Gastrocnemius medialis (tissue), 4 donors: ENCODE data around the gene TRIM58. TPM values are rescaled to one million over a fixed set of nuclear protein-coding genes. Genes with fewer than 3 reads are reported as not detected.

Experiments
- ATAC-seq, 2 donors: fragments of 150-250 bp; one replicate each; pipeline ENCODE4 v1.9.1; 2016
- DNase-seq, 2 donors: peaks; one replicate each; pipeline ENCODE4 v3.0.0-alpha.2; 2019
- H3K27ac ChIP-seq, 4 donors: fragments of 200-600 bp; sonication (generic); 1 replicate in 1 of 4; 2 replicates in 3 of 4; pipeline ENCODE4 v1.5.1; 2016 to 2018; ENCODE audit warnings: mild to moderate bottlenecking in 2 of 4, moderate library complexity in 1 of 4
- H3K27me3 ChIP-seq, 3 donors: fragments of 200-600 bp; sonication (generic) in 2 of 3; 1 replicate in 1 of 3; 2 replicates in 2 of 3; pipeline versions ENCODE4 v1.5.1 to v1.6.0; 2016 to 2019; ENCODE audit warnings: mild to moderate bottlenecking in 1 of 3, moderate library complexity in 1 of 3
- H3K36me3 ChIP-seq, 2 donors: fragments of 200-600 bp; sonication (generic) in 1 of 2; one replicate each; pipeline ENCODE4 v1.5.1; 2017 to 2018
- H3K4me1 ChIP-seq, 2 donors: fragments of 200-600 bp; sonication (generic) in 1 of 2; one replicate each; pipeline ENCODE4 v1.5.1; 2016 to 2017; ENCODE audit warnings: mild to moderate bottlenecking in 2 of 2
- H3K4me3 ChIP-seq, 4 donors: fragments of 200-600 bp; sonication (generic) in 3 of 4; 1 replicate in 1 of 4; 2 replicates in 3 of 4; pipeline ENCODE4 v1.5.1; 2016 to 2019; ENCODE audit warnings: mild to moderate bottlenecking in 2 of 4
- H3K9me3 ChIP-seq, 3 donors: fragments of 200-600 bp; sonication (generic) in 2 of 3; 1 replicate in 1 of 3; 2 replicates in 2 of 3; pipeline ENCODE4 v1.5.1; 2016 to 2019
- CTCF ChIP-seq, 5 experiments: fragments of 450-650 bp in 3 of 5; fragments of 200-600 bp in 2 of 5; sonication (generic) in 2 of 5; IDR thresholded peaks in 4 of 5; conservative IDR thresholded peaks in 1 of 5; 1 replicate in 4 of 5; 2 replicates in 1 of 5; pipeline ENCODE4 v1.5.1; 2016 to 2019; ENCODE audit warnings: antibody characterized with exemption in 5 of 5, mild to moderate bottlenecking in 3 of 5, moderate library complexity in 3 of 5
- POLR2A ChIP-seq, 2 donors: fragments of 450-650 bp; IDR thresholded peaks; one replicate each; pipeline ENCODE4 v1.6.1; 2017; ENCODE audit warnings: antibody characterized with exemption in 2 of 2, mild to moderate bottlenecking in 2 of 2, moderate library complexity in 2 of 2
- in situ Hi-C, 4 donors: fragments of 200-750 bp; cut with MboI; loops; one replicate each; pipeline versions ENCODE4 v1.15.0 to v1.8.0; 2017; ENCODE audit warnings: low sequenced_read_pairs in 4 of 4
- intact Hi-C: fragments of 100-400 bp; cut with DNase I; formaldehyde crosslinking; loops from one replicate; pipeline ENCODE4 v1.15.1; 2023; ENCODE audit warnings: low total_unique reads
- total RNA-seq, 4 donors: library from RNA; depleted of rRNA; stranded (reverse); fragments of >200 nt; gene quantifications; one replicate each; pipeline versions ENCODE4 v1.1.0 to v1.2.3, GENCODE V29; 2016

Gene TRIM58
- total RNA-seq, 4 donors from 2014 or later: 0.26 to 1.5 (median 0.49) TPM

GRCh38 chr1:247908766-247909165, 51.8 kb downstream of the TRIM58 start:
- Histone ChIP-seq H3K27ac (no peak overlapping the region), H3K27me3 (no peaks in the 10 kb centered on the region), H3K9me3 (no peaks in the 10 kb centered on the region), H3K36me3 (no peaks in the 10 kb centered on the region), H3K4me3 (no peak overlapping the region), H3K4me1 (no peaks in the 10 kb centered on the region)
- in situ Hi-C loops: no loop called here
- intact Hi-C loops: no loop called here
- TF ChIP-seq POLR2A (IDR thresholded peaks at IDR 0.05): no peak
- no peak for TF ChIP-seq CTCF (IDR thresholded peaks at IDR 0.05 in 4 of 5, conservative IDR thresholded peaks at IDR 0.05 in 1 of 5)
- no peak for DNase-seq
- ATAC-seq: no peak

- DNase-seq: no peak
- intact Hi-C loops: no loop called here
- Histone ChIP-seq H3K27ac (no peak overlapping the region), H3K36me3 (no peaks in the 10 kb centered on the region), H3K4me1 (no peaks in the 10 kb centered on the region), H3K4me3 (no peak overlapping the region), H3K9me3 (no peaks in the 10 kb centered on the region), H3K27me3 (no peaks in the 10 kb centered on the region)
- in situ Hi-C loops: no loop called here
- ATAC-seq: no peak
- TF ChIP-seq POLR2A (IDR thresholded peaks at IDR 0.05) (no peak), CTCF (IDR thresholded peaks at IDR 0.05 in 4 of 5, conservative IDR thresholded peaks at IDR 0.05 in 1 of 5) (no peak)
Observed at GRCh38 chr1:247913786-247914185, 56.8 kb downstream of the TRIM58 start.

GRCh38 chr1:247914941-247915662, 58.1 kb downstream of the TRIM58 start:
- intact Hi-C loops: no loop called here
- Histone ChIP-seq H3K27me3 (no peaks in the 10 kb centered on the region), H3K4me1 (no peaks in the 10 kb centered on the region), H3K27ac (no peak overlapping the region), H3K4me3 (no peak overlapping the region), H3K9me3 (no peaks in the 10 kb centered on the region), H3K36me3 (no peaks in the 10 kb centered on the region)
- in situ Hi-C loops: no loop called here
- ATAC-seq (no peak), DNase-seq (no peak)
- TF ChIP-seq CTCF (IDR thresholded peaks at IDR 0.05 in 4 of 5, conservative IDR thresholded peaks at IDR 0.05 in 1 of 5) (no peak), POLR2A (IDR thresholded peaks at IDR 0.05) (no peak)

GRCh38 chr1:247919952-247920351, 63.0 kb downstream of the TRIM58 start, which contains the start of gene OR2T8:
TSS of gene OR2T8 (plus strand) at chr1:247920252. CDS start at chr1:247921018, 766 bp downstream.
- H3K27ac ChIP-seq: no peak within 1 kb of the TSS
- TF ChIP-seq CTCF (IDR thresholded peaks at IDR 0.05 in 4 of 5, conservative IDR thresholded peaks at IDR 0.05 in 1 of 5) (no peak), POLR2A (IDR thresholded peaks at IDR 0.05) (no peak)
- no peak within 1 kb of the TSS for H3K4me3 ChIP-seq
- intact Hi-C loops (no loop called here), in situ Hi-C loops (no loop called here)
- no peaks in the 10 kb centered on the region for H3K36me3 ChIP-seq
- no peaks in the 10 kb centered on the region for H3K4me1 ChIP-seq
- H3K9me3 ChIP-seq: no peaks in the 10 kb centered on the region
- DNase-seq (no peak), ATAC-seq (no peak)
- H3K27me3 ChIP-seq: no peaks in the 10 kb centered on the region

GRCh38 chr1:247923941-247924340, 67.0 kb downstream of the TRIM58 start:
- in situ Hi-C loops (no loop called here), intact Hi-C loops (no loop called here)
- Histone ChIP-seq H3K4me3 (no peak overlapping the region), H3K36me3 (no peaks in the 10 kb centered on the region), H3K9me3 (no peaks in the 10 kb centered on the region), H3K27ac (no peak overlapping the region), H3K27me3 (no peaks in the 10 kb centered on the region), H3K4me1 (no peaks in the 10 kb centered on the region)
- DNase-seq (no peak), ATAC-seq (no peak)
- TF ChIP-seq POLR2A (IDR thresholded peaks at IDR 0.05): no peak
- TF ChIP-seq CTCF (IDR thresholded peaks at IDR 0.05 in 4 of 5, conservative IDR thresholded peaks at IDR 0.05 in 1 of 5): no peak
